ENCODE results near the gene MYO1B. TPM values are rescaled to one million over a fixed set of nuclear protein-coding genes. Genes with fewer than 3 reads are reported as not detected.

Gene MYO1B
- total RNA-seq, 1 donor from 2014 or later = 165 TPM

- DNase-seq (ENCODE audit: low read depth) = no peak
Observed at GRCh38 chr2:191226196-191226595, 19.0 kb upstream of the MYO1B start.

GRCh38 chr2:191228333-191228732 is 16.9 kb upstream of the MYO1B start:
- DNase-seq (ENCODE audit: low read depth) = no peak

GRCh38 chr2:191228861-191229260 is 16.3 kb upstream of the MYO1B start:
- DNase-seq (ENCODE audit: low read depth) = no peak

- DNase-seq (ENCODE audit: low read depth) = peak; percentile 97
Observed at GRCh38 chr2:191230174-191230573, 15.0 kb upstream of the MYO1B start.

GRCh38 chr2:191231995-191232394 is 13.2 kb upstream of the MYO1B start:
- peak; percentile 84 for DNase-seq (ENCODE audit: low read depth)

- no peak for DNase-seq (ENCODE audit: low read depth)
Observed at GRCh38 chr2:191233533-191233932, 11.7 kb upstream of the MYO1B start.

GRCh38 chr2:191234376-191234775 is 10.8 kb upstream of the MYO1B start:
- DNase-seq (ENCODE audit: low read depth) = no peak

- no peak for DNase-seq (ENCODE audit: low read depth)
Observed at GRCh38 chr2:191240871-191241270, 4.3 kb upstream of the MYO1B start.

- no peak for DNase-seq (ENCODE audit: low read depth)
Observed at GRCh38 chr2:191241418-191241817, 3.8 kb upstream of the MYO1B start.

GRCh38 chr2:191243154-191243553 is 2.0 kb upstream of the MYO1B start:
- DNase-seq (ENCODE audit: low read depth) = no peak

- no peak for DNase-seq (ENCODE audit: low read depth)
Observed at GRCh38 chr2:191244350-191244749, 854 bp upstream of the MYO1B start.

- DNase-seq (ENCODE audit: low read depth) = peak; percentile 32
Observed at GRCh38 chr2:191245869-191246531, 796 bp downstream of the MYO1B start.

- no peak for DNase-seq (ENCODE audit: low read depth)
Observed at GRCh38 chr2:191246820-191247380, 1.7 kb downstream of the MYO1B start.

- peak; percentile 97 for DNase-seq (ENCODE audit: low read depth)
Observed at GRCh38 chr2:191247381-191248057, 2.3 kb downstream of the MYO1B start.

GRCh38 chr2:191249156-191249813 is 4.1 kb downstream of the MYO1B start:
- DNase-seq (ENCODE audit: low read depth) = no peak

- no peak for DNase-seq (ENCODE audit: low read depth)
Observed at GRCh38 chr2:191250400-191250799, 5.2 kb downstream of the MYO1B start.

GRCh38 chr2:191250986-191251385 is 5.8 kb downstream of the MYO1B start:
- no peak for DNase-seq (ENCODE audit: low read depth)

- no peak for DNase-seq (ENCODE audit: low read depth)
Observed at GRCh38 chr2:191252699-191253098, 7.5 kb downstream of the MYO1B start.

- no peak for DNase-seq (ENCODE audit: low read depth)
Observed at GRCh38 chr2:191253476-191253875, 8.3 kb downstream of the MYO1B start.

- no peak for DNase-seq (ENCODE audit: low read depth)
Observed at GRCh38 chr2:191255271-191255670, 10.1 kb downstream of the MYO1B start.

- peak; percentile 34 for DNase-seq (ENCODE audit: low read depth)
Observed at GRCh38 chr2:191255756-191256312, 10.6 kb downstream of the MYO1B start.

- DNase-seq (ENCODE audit: low read depth) = no peak
Observed at GRCh38 chr2:191257934-191258333, 12.7 kb downstream of the MYO1B start.

Measured in renal cortical epithelial cell (primary cell).